Measurements from ENCODE around the gene TRPM4.

TRPM4 gene

DNA sequence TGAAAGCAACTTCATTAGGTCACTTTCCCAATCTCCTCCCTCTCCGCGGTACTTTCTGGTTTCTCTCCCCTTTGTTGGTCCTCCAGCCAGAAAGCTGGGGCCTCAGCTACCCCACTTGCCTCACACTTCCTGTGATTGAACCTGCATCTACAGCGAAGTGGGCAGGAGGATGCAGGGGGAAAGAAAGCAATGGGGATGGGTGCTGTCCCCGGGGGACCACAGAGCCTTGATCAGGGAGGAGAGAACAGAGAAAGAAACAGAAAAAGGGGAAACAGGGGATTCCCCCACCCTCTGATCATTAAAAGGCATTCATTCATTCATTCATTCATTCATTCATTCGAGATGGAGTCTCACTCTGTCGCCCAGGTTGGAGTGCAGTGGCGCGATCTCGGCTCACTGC, 74.2 kb downstream of the TRPM4 start:
- DNase-seq (ENCODE audit: low read depth, low spot score) = no peak

- DNase-seq (ENCODE audit: low read depth, low spot score) = no peak
Observed at GRCh38 chr19:49233163-49233562, 75.6 kb downstream of the TRPM4 start.

DNA sequence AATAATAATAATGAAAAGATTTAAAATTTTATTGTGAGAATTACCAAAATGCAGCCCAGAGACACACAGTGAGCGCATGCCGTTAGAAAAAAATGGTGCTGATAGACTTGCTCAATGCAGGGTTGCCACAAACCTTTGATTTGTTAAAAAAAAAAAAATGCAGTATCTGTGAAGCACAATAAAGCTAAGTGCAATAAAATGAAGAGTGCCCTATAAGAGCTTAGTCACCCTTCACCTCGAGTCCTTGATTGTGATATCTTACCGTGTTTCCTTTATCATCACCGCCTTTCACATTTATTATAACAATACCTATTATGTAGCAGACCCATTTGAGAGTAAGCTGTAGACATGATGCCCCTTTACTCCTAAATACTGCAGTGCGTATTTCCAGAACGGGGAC, 84.2 kb downstream of the TRPM4 start:
- no peak for DNase-seq (ENCODE audit: low read depth, low spot score)

GRCh38 chr19:49243129-49243528, 85.5 kb downstream of the TRPM4 start:
- DNase-seq (ENCODE audit: low read depth, low spot score) = no peak

DNA sequence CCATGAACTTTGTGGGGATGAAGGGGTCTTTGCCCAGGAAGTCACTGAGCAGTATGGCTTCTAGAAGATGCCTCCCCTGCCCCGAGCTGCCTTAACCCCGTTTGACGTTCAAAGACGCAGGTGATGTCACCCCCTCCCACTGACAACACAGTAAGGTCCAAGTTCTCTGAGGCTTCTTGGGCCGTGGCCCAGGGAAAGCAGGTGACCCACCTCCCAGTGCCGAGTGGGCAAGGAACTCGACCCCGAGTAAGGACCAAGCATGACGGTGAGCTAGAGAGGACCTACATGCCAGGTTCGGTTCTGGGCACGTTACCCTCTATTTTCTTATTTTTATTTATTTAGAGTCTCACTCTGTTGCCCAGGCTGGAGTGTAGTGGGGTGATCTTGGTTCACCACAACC, 86.1 kb downstream of the TRPM4 start:
- DNase-seq (ENCODE audit: low read depth, low spot score) = no peak

- DNase-seq (ENCODE audit: low read depth, low spot score) = no peak
Observed at GRCh38 chr19:49244256-49244655, 86.7 kb downstream of the TRPM4 start.

- DNase-seq (ENCODE audit: low read depth, low spot score) = no peak
Observed at GRCh38 chr19:49247676-49248075, 90.1 kb downstream of the TRPM4 start.

DNA sequence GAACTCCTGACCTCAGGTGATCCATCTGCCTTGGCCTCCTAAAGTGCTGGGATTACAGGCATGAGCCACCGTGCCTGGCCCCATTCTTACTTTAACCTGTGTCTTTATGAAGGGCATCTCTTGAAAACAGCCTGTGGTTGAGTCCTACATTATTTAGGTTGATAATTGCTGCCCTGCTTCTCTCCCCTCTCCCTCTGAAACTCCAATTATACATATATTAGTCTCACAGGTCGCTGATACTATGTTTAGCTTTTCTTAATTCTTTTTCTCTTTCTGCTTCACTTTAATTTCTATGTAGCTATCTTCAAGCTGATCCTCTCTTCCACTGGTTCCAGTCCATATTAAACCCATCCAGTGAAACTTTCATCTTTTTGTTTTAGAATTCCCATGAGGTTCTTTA, 92.3 kb downstream of the TRPM4 start:
- DNase-seq (ENCODE audit: low read depth, low spot score) = no peak

DNA sequence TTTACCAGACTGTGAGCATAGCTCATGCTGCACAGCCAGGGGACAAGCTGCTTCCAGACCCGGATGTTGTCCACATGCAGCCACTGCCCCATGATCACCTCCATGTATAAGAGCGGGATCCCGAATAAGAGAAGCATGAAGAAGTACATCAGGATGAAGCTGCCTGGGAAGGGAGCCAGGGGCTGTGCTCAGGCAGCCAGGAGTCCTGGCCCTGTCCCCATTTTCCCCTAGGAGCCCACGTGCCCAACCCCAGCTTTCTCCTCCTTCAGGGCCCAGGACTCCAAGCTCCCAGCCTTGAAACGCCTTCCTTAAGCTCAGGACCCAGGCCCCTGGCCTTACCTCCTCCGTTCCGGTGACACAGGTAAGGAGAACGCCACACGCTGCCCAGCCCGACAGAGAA, 98.1 kb downstream of the TRPM4 start:
- DNase-seq (ENCODE audit: low read depth, low spot score) = no peak

GRCh38 chr19:49256691-49257090, 99.1 kb downstream of the TRPM4 start:
- DNase-seq (ENCODE audit: low read depth, low spot score) = no peak

Measured in activated CD4-positive, CD25-positive, alpha-beta regulatory T cell treated with anti-CD3 and anti-CD28 coated beads, Interleukin-2, amount 50 U/mL, for 16 hours (primary cell).